ENCODE results near the gene POP4. TPM values are rescaled to one million over a fixed set of nuclear protein-coding genes. Genes with fewer than 3 reads are reported as not detected.

POP4 gene
- polyA plus RNA-seq, 1 donor from 2014 or later, result 128 TPM

GRCh38 chr19:29612801-29613595 lies 6.9 kb downstream of the POP4 start:
- Mint-ChIP-seq H3K27ac (peak overlapping the region; percentile 66 to 81 (median 78)), H3K9me3 (no peaks in the 10 kb centered on the region), H3K27me3 (no peaks in the 10 kb centered on the region), H3K36me3 (peaks cover 5% of the 10 kb centered on the region), H3K4me3 (peak overlapping the region in 1 of 4 donors; percentile 51), H3K4me1 (peaks cover 7 to 12% (median 8%) of the 10 kb centered on the region in 3 donors)

- no peaks in the 10 kb centered on the region for H3K27me3 Mint-ChIP-seq
- peaks cover 5% of the 10 kb centered on the region for H3K36me3 Mint-ChIP-seq
- peaks cover 7 to 12% (median 8%) of the 10 kb centered on the region in 3 donors for H3K4me1 Mint-ChIP-seq
- no peak overlapping the region for H3K27ac Mint-ChIP-seq
- H3K9me3 Mint-ChIP-seq, result no peaks in the 10 kb centered on the region
- no peak overlapping the region for H3K4me3 Mint-ChIP-seq
Measured at GRCh38 chr19:29614046-29614445, 8.0 kb downstream of the POP4 start.

GRCh38 chr19:29614780-29615179 lies 8.7 kb downstream of the POP4 start:
- Mint-ChIP-seq H3K27me3 (no peaks in the 10 kb centered on the region), H3K9me3 (no peaks in the 10 kb centered on the region), H3K27ac (peak overlapping the region in 1 of 3 donors; percentile 50), H3K4me3 (no peak overlapping the region), H3K4me1 (peaks cover 7 to 12% (median 8%) of the 10 kb centered on the region in 3 donors), H3K36me3 (peaks cover 5% of the 10 kb centered on the region)

- Mint-ChIP-seq H3K4me1 (peaks cover 3 to 7% (median 5%) of the 10 kb centered on the region in 3 donors), H3K36me3 (peaks cover 5% of the 10 kb centered on the region), H3K27me3 (no peaks in the 10 kb centered on the region), H3K4me3 (no peak overlapping the region), H3K9me3 (no peaks in the 10 kb centered on the region), H3K27ac (peak overlapping the region in 2 of 3 donors; percentile 50 to 54)
Measured at GRCh38 chr19:29615891-29616425, 9.9 kb downstream of the POP4 start.

GRCh38 chr19:29616541-29616940 lies 10.5 kb downstream of the POP4 start:
- Mint-ChIP-seq H3K27ac (no peak overlapping the region), H3K27me3 (peaks cover 4% of the 10 kb centered on the region), H3K9me3 (no peaks in the 10 kb centered on the region), H3K4me1 (peaks cover 2 to 4% (median 4%) of the 10 kb centered on the region in 3 donors), H3K36me3 (peaks cover 5% of the 10 kb centered on the region), H3K4me3 (no peak overlapping the region)

- no peaks in the 10 kb centered on the region for H3K9me3 Mint-ChIP-seq
- H3K4me3 Mint-ChIP-seq, result peak overlapping the region in 1 of 4 donors; percentile 52
- H3K4me1 Mint-ChIP-seq, result no peaks in the 10 kb centered on the region
- H3K36me3 Mint-ChIP-seq, result peaks cover 3% of the 10 kb centered on the region
- no peak overlapping the region for H3K27ac Mint-ChIP-seq
- peaks cover 11% of the 10 kb centered on the region for H3K27me3 Mint-ChIP-seq
Measured at GRCh38 chr19:29617366-29618266, 11.5 kb downstream of the POP4 start.

GRCh38 chr19:29618434-29618833 lies 12.4 kb downstream of the POP4 start:
- peaks cover 16% of the 10 kb centered on the region for H3K27me3 Mint-ChIP-seq
- no peaks in the 10 kb centered on the region for H3K4me1 Mint-ChIP-seq
- H3K9me3 Mint-ChIP-seq, result no peaks in the 10 kb centered on the region
- H3K27ac Mint-ChIP-seq, result no peak overlapping the region
- H3K36me3 Mint-ChIP-seq, result peaks cover 3% of the 10 kb centered on the region
- no peak overlapping the region for H3K4me3 Mint-ChIP-seq

GRCh38 chr19:29618871-29619270 lies 12.8 kb downstream of the POP4 start:
- Mint-ChIP-seq H3K27ac (no peak overlapping the region), H3K36me3 (peaks cover 3% of the 10 kb centered on the region), H3K4me1 (no peaks in the 10 kb centered on the region), H3K9me3 (no peaks in the 10 kb centered on the region), H3K4me3 (no peak overlapping the region), H3K27me3 (peaks cover 18% of the 10 kb centered on the region)

GRCh38 chr19:29620931-29621351 lies 14.9 kb downstream of the POP4 start:
- Mint-ChIP-seq H3K27me3 (peaks cover 19% of the 10 kb centered on the region), H3K4me1 (no peaks in the 10 kb centered on the region)

GRCh38 chr19:29622166-29623070 lies 16.3 kb downstream of the POP4 start:
- peak overlapping the region in 2 of 4 donors; percentile 34 for H3K4me3 Mint-ChIP-seq

More at GRCh38 chr19:29620931-29621351, 14.9 kb downstream of the POP4 start:
- H3K27ac Mint-ChIP-seq, result peak overlapping the region in 1 of 3 donors; percentile 63
- H3K36me3 Mint-ChIP-seq, result no peaks in the 10 kb centered on the region
- H3K4me3 Mint-ChIP-seq, result peak overlapping the region in 1 of 4 donors; percentile 32
- no peaks in the 10 kb centered on the region for H3K9me3 Mint-ChIP-seq

GRCh38 chr19:29623726-29624488 lies 17.8 kb downstream of the POP4 start:
- H3K27ac Mint-ChIP-seq, result no peak overlapping the region
- H3K4me3 Mint-ChIP-seq, result peak overlapping the region in 1 of 4 donors; percentile 72
- H3K4me1 Mint-ChIP-seq, result no peaks in the 10 kb centered on the region

More at GRCh38 chr19:29622166-29623070, 16.3 kb downstream of the POP4 start:
- H3K27me3 Mint-ChIP-seq, result peaks cover 19% of the 10 kb centered on the region
- no peaks in the 10 kb centered on the region for H3K9me3 Mint-ChIP-seq
- no peaks in the 10 kb centered on the region for H3K4me1 Mint-ChIP-seq
- H3K36me3 Mint-ChIP-seq, result no peaks in the 10 kb centered on the region
- H3K27ac Mint-ChIP-seq, result peak overlapping the region in 1 of 3 donors; percentile 21

GRCh38 chr19:29624489-29625185 lies 18.6 kb downstream of the POP4 start:
- no peaks in the 10 kb centered on the region for H3K9me3 Mint-ChIP-seq
- no peak overlapping the region for H3K4me3 Mint-ChIP-seq
- H3K36me3 Mint-ChIP-seq, result no peaks in the 10 kb centered on the region
- H3K27ac Mint-ChIP-seq, result no peak overlapping the region
- peaks cover 19% of the 10 kb centered on the region for H3K27me3 Mint-ChIP-seq
- no peaks in the 10 kb centered on the region for H3K4me1 Mint-ChIP-seq

More at GRCh38 chr19:29623726-29624488, 17.8 kb downstream of the POP4 start:
- no peaks in the 10 kb centered on the region for H3K36me3 Mint-ChIP-seq
- H3K9me3 Mint-ChIP-seq, result no peaks in the 10 kb centered on the region
- H3K27me3 Mint-ChIP-seq, result peaks cover 19% of the 10 kb centered on the region

GRCh38 chr19:29625186-29625651 lies 19.1 kb downstream of the POP4 start:
- Mint-ChIP-seq H3K27ac (no peak overlapping the region), H3K27me3 (peaks cover 19% of the 10 kb centered on the region), H3K36me3 (no peaks in the 10 kb centered on the region), H3K9me3 (no peaks in the 10 kb centered on the region), H3K4me3 (no peak overlapping the region), H3K4me1 (no peaks in the 10 kb centered on the region)

Data from IgD-negative memory B cell (primary cell).